ENCODE results near the gene HSF4. TPM values are rescaled to one million over a fixed set of nuclear protein-coding genes. Genes with fewer than 3 reads are reported as not detected.

Gene HSF4
- total RNA-seq, 4 donors from 2014 or later: 29.5 to 136 (median 76.6) TPM

DNA sequence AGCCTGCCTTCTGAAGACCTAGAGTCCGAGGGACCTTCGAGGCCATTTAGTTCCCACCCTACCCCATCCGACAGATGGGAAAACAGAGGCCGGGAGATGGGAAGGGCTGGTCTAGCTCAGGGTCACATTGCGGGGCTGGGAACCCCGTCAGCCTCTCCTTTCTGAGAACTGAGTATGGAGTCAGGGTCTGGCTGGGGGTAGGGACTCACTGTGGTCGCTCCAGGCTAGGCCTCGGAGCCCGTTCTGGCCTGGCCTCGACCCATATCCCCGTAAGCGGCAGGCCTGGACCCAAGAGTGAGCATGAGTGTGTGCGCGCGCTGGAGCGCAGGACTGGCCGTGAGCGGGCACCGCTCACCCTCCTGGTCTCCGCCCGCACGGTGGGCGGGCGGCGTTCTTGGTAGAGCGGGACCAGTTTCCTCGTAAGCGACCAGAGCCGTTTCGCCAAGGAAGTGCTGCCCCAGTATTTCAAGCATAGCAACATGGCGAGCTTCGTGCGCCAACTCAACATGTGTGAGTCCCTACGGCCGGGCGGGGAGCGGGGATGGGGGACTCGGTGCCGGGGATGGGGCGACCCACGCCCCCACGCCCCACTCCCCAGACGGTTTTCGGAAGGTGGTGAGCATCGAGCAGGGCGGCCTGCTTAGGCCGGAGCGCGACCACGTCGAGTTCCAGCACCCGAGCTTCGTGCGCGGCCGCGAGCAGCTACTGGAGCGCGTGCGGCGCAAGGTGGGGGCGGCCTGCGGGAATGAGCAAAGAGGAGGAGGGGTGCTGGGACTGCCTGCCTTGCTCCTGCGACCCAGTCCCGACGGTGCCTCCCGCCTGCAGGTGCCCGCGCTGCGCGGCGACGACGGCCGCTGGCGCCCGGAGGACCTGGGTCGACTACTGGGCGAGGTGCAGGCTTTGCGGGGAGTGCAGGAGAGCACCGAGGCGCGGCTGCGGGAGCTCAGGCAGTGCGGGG is 855 bp downstream of the HSF4 start:
- intact Hi-C loops (cut with DNase I; ENCODE audit: low total_unique reads) (no loop called here), in situ Hi-C loops (cut with MboI; ENCODE audit: low pct_ligation_motif_present in 1 of 4, low pct_unique_long_range_greater_than_20kb in 1 of 4, low sequenced_read_pairs in 3 of 4) (loop anchor here in 2 of 4 donors (25.0 kb wide), 2 partner anchors 178 to 203 kb away; partner anchors contain the start of genes CES3 (in 1 of the 2) and CES4A (in 1 of the 2))
- peaks cover 23 to 71% (median 54%) of the 10 kb centered on the region in 4 donors for H3K4me1 ChIP-seq
- no peaks in the 10 kb centered on the region for H3K9me3 ChIP-seq
- peaks cover 56% of the 10 kb centered on the region for H3K27me3 ChIP-seq
- WGBS, 2 donors (ENCODE audit: low coverage in 1 of 2): 29% methylated on average over 53 of the region's 85 CpGs; no CpG with 5 or more reads in 1 of the 2 donors
- no peaks in the 10 kb centered on the region for H3K36me3 ChIP-seq
- DNase-seq: no peak
- no peak for TF ChIP-seq POLR2AphosphoS5 (IDR thresholded peaks at IDR 0.05)
- TF ChIP-seq POLR2A (IDR thresholded peaks at IDR 0.05): peak; percentile 9
- TF ChIP-seq, protein P1, sequence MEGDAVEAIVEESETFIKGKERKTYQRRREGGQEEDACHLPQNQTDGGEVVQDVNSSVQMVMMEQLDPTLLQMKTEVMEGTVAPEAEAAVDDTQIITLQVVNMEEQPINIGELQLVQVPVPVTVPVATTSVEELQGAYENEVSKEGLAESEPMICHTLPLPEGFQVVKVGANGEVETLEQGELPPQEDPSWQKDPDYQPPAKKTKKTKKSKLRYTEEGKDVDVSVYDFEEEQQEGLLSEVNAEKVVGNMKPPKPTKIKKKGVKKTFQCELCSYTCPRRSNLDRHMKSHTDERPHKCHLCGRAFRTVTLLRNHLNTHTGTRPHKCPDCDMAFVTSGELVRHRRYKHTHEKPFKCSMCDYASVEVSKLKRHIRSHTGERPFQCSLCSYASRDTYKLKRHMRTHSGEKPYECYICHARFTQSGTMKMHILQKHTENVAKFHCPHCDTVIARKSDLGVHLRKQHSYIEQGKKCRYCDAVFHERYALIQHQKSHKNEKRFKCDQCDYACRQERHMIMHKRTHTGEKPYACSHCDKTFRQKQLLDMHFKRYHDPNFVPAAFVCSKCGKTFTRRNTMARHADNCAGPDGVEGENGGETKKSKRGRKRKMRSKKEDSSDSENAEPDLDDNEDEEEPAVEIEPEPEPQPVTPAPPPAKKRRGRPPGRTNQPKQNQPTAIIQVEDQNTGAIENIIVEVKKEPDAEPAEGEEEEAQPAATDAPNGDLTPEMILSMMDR (IDR thresholded peaks at IDR 0.05): no peak
- TF ChIP-seq EP300 (IDR thresholded peaks at IDR 0.05; ENCODE audit: low read depth): no peak
- H3K4me3 ChIP-seq: peak overlapping the region in 1 of 4 donors; percentile 38
- peak overlapping the region; percentile 11 to 72 (median 50) for H3K27ac ChIP-seq

DNA sequence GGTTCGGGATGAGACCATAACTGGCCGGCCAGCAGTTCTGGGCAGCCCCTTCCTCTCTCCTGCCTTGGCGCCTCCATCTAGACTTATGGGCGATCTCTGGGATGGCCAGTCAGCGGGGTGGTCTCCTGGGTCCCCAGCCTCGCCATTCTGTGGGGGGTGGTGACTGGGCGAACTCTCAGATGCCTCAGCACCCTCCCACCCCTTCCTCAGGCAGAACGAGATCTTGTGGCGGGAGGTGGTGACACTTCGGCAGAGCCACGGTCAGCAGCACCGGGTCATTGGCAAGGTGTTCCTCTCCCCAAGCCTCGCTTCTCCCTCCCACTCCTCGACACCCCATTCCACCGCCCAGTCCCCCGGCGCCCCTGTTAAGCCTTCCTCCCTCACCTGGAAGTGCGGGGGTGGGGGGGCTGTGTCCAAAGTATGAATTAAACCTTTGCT is 1.6 kb downstream of the HSF4 start:
- Histone ChIP-seq H3K27ac (no peak overlapping the region), H3K36me3 (no peaks in the 10 kb centered on the region), H3K9me3 (no peaks in the 10 kb centered on the region), H3K27me3 (peaks cover 56% of the 10 kb centered on the region), H3K4me1 (peaks cover 22 to 73% (median 55%) of the 10 kb centered on the region in 4 donors), H3K4me3 (no peak overlapping the region)
- TF ChIP-seq, protein P1 (IDR thresholded peaks at IDR 0.05): no peak
- TF ChIP-seq POLR2A (IDR thresholded peaks at IDR 0.05): no peak
- TF ChIP-seq POLR2AphosphoS5 (IDR thresholded peaks at IDR 0.05): no peak
- TF ChIP-seq EP300 (IDR thresholded peaks at IDR 0.05; ENCODE audit: low read depth): no peak
- intact Hi-C loops (cut with DNase I; ENCODE audit: low total_unique reads): no loop called here
- in situ Hi-C loops (cut with MboI; ENCODE audit: low pct_ligation_motif_present in 1 of 4, low pct_unique_long_range_greater_than_20kb in 1 of 4, low sequenced_read_pairs in 3 of 4): loop anchor here in 2 of 4 donors (25.0 kb wide), 2 partner anchors 179 to 204 kb away; partner anchors contain the start of genes CES3 (in 1 of the 2) and CES4A (in 1 of the 2)
- 48% methylated on average over 17 of the region's 18 CpGs; no CpG with 5 or more reads in 1 of the 2 donors for WGBS, 2 donors (ENCODE audit: low coverage in 1 of 2)
- DNase-seq: no peak

DNA sequence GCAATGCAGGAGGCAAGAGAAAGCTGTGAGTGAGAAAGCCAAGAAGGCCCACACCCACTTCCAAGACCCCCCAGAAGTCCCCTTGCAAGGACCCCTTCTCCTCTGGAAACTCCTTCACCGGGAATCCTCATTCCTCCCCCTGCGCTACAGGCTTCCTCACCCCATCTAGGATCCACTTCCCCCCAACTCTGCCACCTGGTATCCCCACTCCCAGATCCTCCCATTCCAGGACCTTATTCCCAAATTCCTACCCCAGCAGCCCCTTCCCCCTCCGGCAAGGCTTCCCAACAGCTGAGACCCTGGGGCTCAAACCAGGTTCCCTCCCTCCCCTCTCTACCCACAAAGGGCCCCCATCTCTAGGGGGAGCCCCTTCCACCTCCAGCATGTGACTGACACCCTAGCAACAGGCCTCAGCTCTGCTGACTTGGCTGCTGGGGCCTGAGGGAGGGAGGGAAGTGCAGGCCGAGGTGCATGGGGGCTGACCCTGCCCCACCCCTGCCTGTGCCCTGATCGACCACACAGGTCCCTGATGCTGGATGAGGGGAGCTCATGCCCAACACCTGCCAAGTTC is 2.1 kb downstream of the HSF4 start:
- Histone ChIP-seq H3K4me1 (peaks cover 16 to 70% (median 53%) of the 10 kb centered on the region in 4 donors), H3K9me3 (no peaks in the 10 kb centered on the region), H3K27ac (no peak overlapping the region), H3K27me3 (peaks cover 53% of the 10 kb centered on the region), H3K4me3 (no peak overlapping the region), H3K36me3 (no peaks in the 10 kb centered on the region)
- TF ChIP-seq POLR2AphosphoS5 (IDR thresholded peaks at IDR 0.05): no peak
- TF ChIP-seq, protein P1 (IDR thresholded peaks at IDR 0.05): no peak
- no peak for TF ChIP-seq EP300 (IDR thresholded peaks at IDR 0.05; ENCODE audit: low read depth)
- TF ChIP-seq POLR2A (IDR thresholded peaks at IDR 0.05): no peak
- WGBS, 2 donors (ENCODE audit: low coverage in 1 of 2): 80% methylated on average over 5 of the region's 5 CpGs; no CpG with 5 or more reads in 1 of the 2 donors
- in situ Hi-C loops (cut with MboI; ENCODE audit: low pct_ligation_motif_present in 1 of 4, low pct_unique_long_range_greater_than_20kb in 1 of 4, low sequenced_read_pairs in 3 of 4) (loop anchor here in 2 of 4 donors (25.0 kb wide), 2 partner anchors 179 to 204 kb away; partner anchors contain the start of genes CES3 (in 1 of the 2) and CES4A (in 1 of the 2)), intact Hi-C loops (cut with DNase I; ENCODE audit: low total_unique reads) (no loop called here)
- peak; percentile 8 for DNase-seq

Measured in transverse colon (tissue), 4 donors.